Coronary artery (tissue), 2 donors: ENCODE measurements around the gene AUTS2.

Experiments used
- DNase-seq: peaks from one replicate; pipeline ENCODE4 v3.0.0-alpha.2; 2017; ENCODE audit warnings: low spot score
- H3K27ac ChIP-seq, 2 donors: fragments of 200-600 bp; sonication (generic); one replicate each; pipeline ENCODE4 v1.5.1; 2016 to 2019
- H3K4me3 ChIP-seq: fragments of 200-600 bp; sonication (generic); 2 replicates; pipeline ENCODE4 v1.5.1; 2016; ENCODE audit warnings: mild to moderate bottlenecking, moderate library complexity
- TF ChIP-seq, protein P1 (sequence below): fragments of 200-600 bp; sonication (generic); IDR thresholded peaks from one replicate; pipeline ENCODE4 v1.5.1; 2019; ENCODE audit warnings: antibody characterized with exemption

Gene AUTS2

DNA sequence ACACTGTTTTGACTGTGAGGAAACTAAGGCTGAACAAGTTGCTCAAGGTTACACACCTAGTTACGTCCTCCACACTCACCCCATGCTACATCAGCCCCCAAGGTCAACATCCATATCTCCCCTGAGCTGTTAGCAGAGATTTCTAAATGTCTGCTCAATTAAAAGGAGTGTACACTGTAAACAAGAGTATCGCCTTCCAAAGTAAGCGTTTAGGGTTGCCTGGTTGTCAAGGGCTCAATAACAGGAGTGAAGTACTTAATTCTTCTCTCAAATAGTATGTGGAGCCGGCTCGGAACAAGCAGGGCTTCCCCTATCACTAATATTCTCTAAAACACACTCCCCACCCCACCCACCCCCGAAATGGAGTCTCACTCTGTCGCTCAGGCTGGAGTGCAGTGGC is 1120.8 kb downstream of the AUTS2 start:
- DNase-seq = no peak
- Histone ChIP-seq H3K27ac (no peak overlapping the region), H3K4me3 (no peak overlapping the region)
- TF ChIP-seq, protein P1, sequence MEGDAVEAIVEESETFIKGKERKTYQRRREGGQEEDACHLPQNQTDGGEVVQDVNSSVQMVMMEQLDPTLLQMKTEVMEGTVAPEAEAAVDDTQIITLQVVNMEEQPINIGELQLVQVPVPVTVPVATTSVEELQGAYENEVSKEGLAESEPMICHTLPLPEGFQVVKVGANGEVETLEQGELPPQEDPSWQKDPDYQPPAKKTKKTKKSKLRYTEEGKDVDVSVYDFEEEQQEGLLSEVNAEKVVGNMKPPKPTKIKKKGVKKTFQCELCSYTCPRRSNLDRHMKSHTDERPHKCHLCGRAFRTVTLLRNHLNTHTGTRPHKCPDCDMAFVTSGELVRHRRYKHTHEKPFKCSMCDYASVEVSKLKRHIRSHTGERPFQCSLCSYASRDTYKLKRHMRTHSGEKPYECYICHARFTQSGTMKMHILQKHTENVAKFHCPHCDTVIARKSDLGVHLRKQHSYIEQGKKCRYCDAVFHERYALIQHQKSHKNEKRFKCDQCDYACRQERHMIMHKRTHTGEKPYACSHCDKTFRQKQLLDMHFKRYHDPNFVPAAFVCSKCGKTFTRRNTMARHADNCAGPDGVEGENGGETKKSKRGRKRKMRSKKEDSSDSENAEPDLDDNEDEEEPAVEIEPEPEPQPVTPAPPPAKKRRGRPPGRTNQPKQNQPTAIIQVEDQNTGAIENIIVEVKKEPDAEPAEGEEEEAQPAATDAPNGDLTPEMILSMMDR = no peak

DNA sequence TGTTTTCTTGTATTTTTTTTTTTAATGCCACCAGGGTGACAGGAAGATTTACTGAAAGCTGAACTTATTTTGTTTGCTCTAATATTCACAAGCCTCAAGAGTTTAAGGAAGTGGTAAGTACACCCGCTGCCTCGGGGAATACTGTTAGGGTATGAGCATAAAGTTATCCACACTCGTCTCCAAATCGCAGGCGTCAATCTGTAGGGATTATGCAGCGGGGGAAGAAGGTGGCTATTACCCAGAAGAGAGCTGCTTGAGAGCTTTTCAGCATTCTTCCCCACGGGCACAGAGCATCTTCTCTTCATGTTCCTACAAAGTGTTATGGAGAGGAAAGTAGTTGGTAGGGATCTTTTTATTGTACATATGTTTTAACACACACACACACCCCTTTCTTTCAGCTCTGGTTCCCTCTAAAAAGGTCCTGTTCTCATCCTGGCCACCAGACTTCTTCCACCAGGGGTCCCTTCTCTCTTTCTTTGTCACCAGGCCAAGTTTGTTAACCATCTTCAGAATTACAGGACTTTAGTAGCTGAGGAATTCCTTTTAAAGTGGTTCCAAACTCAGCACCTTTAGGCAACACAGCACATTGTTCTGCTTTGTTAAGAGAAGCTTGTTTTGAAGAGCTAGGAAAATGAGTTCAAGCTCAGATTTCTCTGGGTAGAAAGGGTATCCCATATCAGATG is 1122.1 kb downstream of the AUTS2 start:
- TF ChIP-seq, protein P1 = no peak
- Histone ChIP-seq H3K4me3 (no peak overlapping the region), H3K27ac (no peak overlapping the region)
- DNase-seq = no peak

DNA sequence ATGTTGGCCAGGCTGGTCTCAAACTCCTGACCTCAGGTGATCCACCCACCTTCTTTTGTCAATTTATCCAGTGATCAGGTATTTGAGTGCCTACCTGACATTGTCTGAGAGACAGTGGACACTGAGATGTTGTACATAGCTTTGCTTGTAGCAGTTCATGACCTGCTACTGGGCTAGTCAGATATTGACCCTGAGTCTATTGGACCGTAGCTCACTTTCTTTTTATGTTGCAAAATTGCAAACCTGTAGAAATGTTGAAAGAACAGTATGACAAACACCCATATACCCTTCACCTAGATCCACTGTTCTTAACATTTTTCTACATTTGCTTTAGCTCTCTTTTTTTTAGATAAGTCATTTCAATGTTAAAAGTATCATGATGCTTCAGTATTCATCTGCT is 1123.2 kb downstream of the AUTS2 start:
- Histone ChIP-seq H3K27ac (no peak overlapping the region), H3K4me3 (no peak overlapping the region)
- TF ChIP-seq, protein P1 = no peak
- DNase-seq = no peak

DNA sequence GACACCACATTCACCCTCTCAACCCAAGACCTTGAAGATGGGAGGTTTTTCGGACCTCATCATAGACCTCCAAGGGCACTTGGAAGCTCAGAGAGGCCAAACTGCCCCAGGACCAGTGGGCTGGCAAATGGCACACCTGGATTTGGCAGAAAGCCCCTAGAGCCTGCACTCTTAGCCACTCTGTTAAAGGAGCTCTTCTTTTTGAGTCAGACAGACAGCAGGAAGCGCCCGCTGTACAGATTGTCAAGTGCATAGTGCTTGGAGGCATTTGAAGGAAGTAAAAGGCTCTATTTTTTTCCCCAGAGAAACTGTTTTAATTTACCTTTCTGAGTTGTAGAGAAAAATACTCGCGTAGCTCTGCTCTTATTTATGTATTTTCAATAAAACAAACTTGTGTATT is 1125.1 kb downstream of the AUTS2 start:
- DNase-seq = no peak
- Histone ChIP-seq H3K27ac (no peak overlapping the region), H3K4me3 (no peak overlapping the region)
- TF ChIP-seq, protein P1 = no peak

DNA sequence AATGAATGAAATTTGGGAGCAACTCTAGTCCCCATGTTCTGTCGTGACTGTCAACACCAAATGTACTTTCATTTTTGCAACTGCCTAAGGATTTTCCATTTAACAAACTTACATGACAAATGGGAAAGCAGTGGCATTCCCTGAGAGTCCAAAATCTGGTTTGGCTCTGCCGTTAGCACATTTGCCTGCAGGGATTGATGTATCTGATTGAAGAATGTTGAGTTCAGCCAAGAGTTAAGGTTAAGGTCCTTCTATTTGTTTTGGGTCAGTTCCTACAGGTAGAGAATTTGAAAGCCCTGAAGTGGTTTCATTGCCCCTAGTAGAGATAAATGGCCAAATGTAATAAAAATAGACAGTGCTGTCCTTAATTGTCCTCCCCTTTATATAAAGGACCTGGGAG is 1127.2 kb downstream of the AUTS2 start:
- DNase-seq = no peak
- Histone ChIP-seq H3K27ac (no peak overlapping the region), H3K4me3 (no peak overlapping the region)
- TF ChIP-seq, protein P1 = no peak

DNA sequence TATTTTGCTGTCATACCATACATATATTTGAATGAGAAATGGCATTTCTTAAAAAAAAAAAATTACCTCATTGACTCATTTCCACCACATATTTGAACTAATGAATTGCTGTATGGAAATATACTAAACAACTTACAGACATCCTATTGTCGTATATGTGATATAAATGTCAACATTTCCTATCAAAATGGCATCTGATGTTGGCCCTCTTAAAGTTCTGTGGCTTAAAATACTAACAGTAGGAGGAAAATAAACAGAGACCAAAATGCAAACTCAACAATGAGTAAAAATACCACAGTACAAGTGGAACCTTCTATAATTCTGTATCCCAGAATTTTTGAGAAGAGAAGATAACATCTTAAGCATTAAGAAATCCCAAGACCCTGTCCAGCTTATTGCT is 1128.0 kb downstream of the AUTS2 start:
- Histone ChIP-seq H3K4me3 (no peak overlapping the region), H3K27ac (no peak overlapping the region)
- no peak for DNase-seq
- TF ChIP-seq, protein P1 = no peak

DNA sequence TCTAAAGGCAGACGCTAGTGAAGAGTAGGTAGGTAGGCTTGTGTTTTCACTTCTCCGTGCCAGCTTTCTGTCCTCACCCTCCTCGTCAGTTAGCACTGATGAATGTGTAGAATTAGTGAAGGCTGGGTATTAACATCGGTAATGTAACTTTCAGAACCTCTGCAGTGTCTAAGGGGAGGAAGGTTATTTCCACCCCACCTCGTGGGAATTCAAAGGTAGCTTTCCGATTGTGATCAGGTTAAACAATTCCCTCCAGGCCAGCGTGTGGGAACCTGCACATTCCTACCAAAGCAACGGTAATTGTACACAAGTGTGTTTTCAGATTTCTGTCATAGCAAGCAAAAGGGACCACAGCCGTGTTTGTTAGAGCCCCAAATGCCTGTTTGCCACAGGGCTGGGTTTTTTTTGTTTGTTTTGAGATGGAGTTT is 1128.7 kb downstream of the AUTS2 start:
- H3K4me3 ChIP-seq = no peak overlapping the region
- H3K27ac ChIP-seq = no peak overlapping the region
- DNase-seq = no peak
- TF ChIP-seq, protein P1 = no peak
